HG03175 (cell line): ENCODE measurements around the gene RAB40B.
"Not testable (repeated sequence)": the region's sequence is repeated elsewhere in the genome, so short reads cannot be mapped to it uniquely, and the experiment has no call there.

Experiments used
- ATAC-seq: cut with Tn5 transposase; IDR thresholded peaks from one replicate; pipeline ENCODE4 v1.9.1; 2021; ENCODE audit warnings: mild to moderate bottlenecking, moderate library complexity; ENCODE audit not compliant: unreplicated experiment

RAB40B gene

GRCh38 chr17:82698065-82698973, at the start of gene RAB40B:
Gene RAB40B (minus strand): TSS chr17:82698698. CDS start chr17:82698596, 102 bp downstream.
- peak; percentile 98 for ATAC-seq

GRCh38 chr17:82745524-82745923, 47.0 kb upstream of the RAB40B start:
- ATAC-seq = no peak

GRCh38 chr17:82744736-82745135, 46.2 kb upstream of the RAB40B start:
- not testable (repeated sequence) for ATAC-seq

GRCh38 chr17:82743344-82744219, 45.1 kb upstream of the RAB40B start:
- no peak for ATAC-seq

- no peak for ATAC-seq
These were observed 42.6 kb upstream of the RAB40B start for GRCh38 chr17:82740906-82741759.

- no peak for ATAC-seq
These were observed 39.7 kb upstream of the RAB40B start for GRCh38 chr17:82737967-82738877.

GRCh38 chr17:82736511-82737185, 38.1 kb upstream of the RAB40B start:
- no peak for ATAC-seq

GRCh38 chr17:82734987-82735866, 36.7 kb upstream of the RAB40B start, which contains the start of gene FN3K:
Gene FN3K (plus strand): TSS chr17:82735615. CDS start chr17:82735637, 22 bp downstream.
- no peak for ATAC-seq

GRCh38 chr17:82732118-82732743, 33.7 kb upstream of the RAB40B start:
- no peak for ATAC-seq

GRCh38 chr17:82729479-82730260, 31.2 kb upstream of the RAB40B start:
- no peak for ATAC-seq

GRCh38 chr17:82726427-82726826, 27.9 kb upstream of the RAB40B start:
- no peak for ATAC-seq

- ATAC-seq = no peak
These were observed 24.8 kb upstream of the RAB40B start for GRCh38 chr17:82723169-82723807.

- no peak for ATAC-seq
These were observed 24.0 kb upstream of the RAB40B start for GRCh38 chr17:82722341-82723013.

- no peak for ATAC-seq
These were observed 21.7 kb upstream of the RAB40B start for GRCh38 chr17:82720204-82720603.

GRCh38 chr17:82718986-82719685, 20.6 kb upstream of the RAB40B start:
- no peak for ATAC-seq
